HepG2 (cell line): ENCODE measurements around the gene NUP62. TPM values are rescaled to one million over a fixed set of nuclear protein-coding genes. Genes with fewer than 3 reads are reported as not detected.

ENCODE experiments used
- BCL3 ChIP-seq: sonication (generic); formaldehyde crosslinking; IDR thresholded peaks from 2 replicates; pipeline ENCODE4 v1.5.1; 2020; ENCODE audit warnings: mild to moderate bottlenecking, missing genetic modification reagents, moderate library complexity
- CC2D1A ChIP-seq: sonication (generic); formaldehyde crosslinking; IDR thresholded peaks from 2 replicates; pipeline ENCODE4 v1.8.1; 2023; ENCODE audit warnings: mild to moderate bottlenecking, missing genetic modification reagents
- CCDC6 ChIP-seq: sonication (generic); formaldehyde crosslinking; IDR thresholded peaks from 2 replicates; pipeline ENCODE4 v1.8.1; 2022; ENCODE audit warnings: mild to moderate bottlenecking, missing genetic modification reagents, moderate library complexity
- CREM ChIP-seq, 2 experiments: sonication (generic) in 1 of 2; formaldehyde crosslinking in 1 of 2; IDR thresholded peaks; 2 replicates each; pipeline versions ENCODE4 v1.4.0 to v1.6.1; 2016 to 2020; ENCODE audit warnings: antibody characterized with exemption in 1 of 2, mild to moderate bottlenecking in 1 of 2, missing genetic modification reagents in 1 of 2
- E2F1 ChIP-seq: sonication (generic); formaldehyde crosslinking; IDR thresholded peaks from 2 replicates; pipeline ENCODE4 v1.5.0; 2020; ENCODE audit warnings: missing genetic modification reagents
- EED ChIP-seq: sonication (generic); formaldehyde crosslinking; IDR thresholded peaks from 2 replicates; pipeline ENCODE4 v1.5.0; 2020; ENCODE audit warnings: mild to moderate bottlenecking, missing genetic modification reagents
- GATAD1 ChIP-seq: IDR thresholded peaks from 2 replicates; pipeline ENCODE4 v1.6.1; 2016; ENCODE audit warnings: missing genetic modification reagents, missing compliant biosample characterization
- HNF1B ChIP-seq: sonication (generic); formaldehyde crosslinking; IDR thresholded peaks from 2 replicates; pipeline ENCODE4 v1.5.1; 2020; ENCODE audit warnings: mild to moderate bottlenecking, moderate library complexity, missing genetic modification reagents
- NKX3-1 ChIP-seq: sonication (generic); formaldehyde crosslinking; IDR thresholded peaks from 2 replicates; pipeline ENCODE4 v1.5.0; 2020; ENCODE audit warnings: missing genetic modification reagents
- PTBP1 ChIP-seq: fragments of 200-400 bp; formaldehyde crosslinking; IDR thresholded peaks from 2 replicates; pipeline ENCODE4 v1.6.1; 2018; ENCODE audit warnings: low read length, low read depth; ENCODE audit not compliant: poor library complexity, severe bottlenecking
- SIX4 ChIP-seq: sonication (generic); formaldehyde crosslinking; IDR thresholded peaks from 2 replicates; pipeline ENCODE4 v1.4.0; 2020; ENCODE audit warnings: missing genetic modification reagents
- TMF1 ChIP-seq: sonication (generic); formaldehyde crosslinking; IDR thresholded peaks from 2 replicates; pipeline ENCODE4 v1.8.1; 2022; ENCODE audit warnings: low read depth, missing genetic modification reagents
- ZFP37 ChIP-seq: sonication (generic); formaldehyde crosslinking; IDR thresholded peaks from 2 replicates; pipeline ENCODE4 v1.4.0; 2020; ENCODE audit warnings: missing genetic modification reagents, borderline replicate concordance
- ZKSCAN8 ChIP-seq: IDR thresholded peaks from 2 replicates; pipeline ENCODE4 v1.6.1; 2016; ENCODE audit warnings: borderline replicate concordance, missing genetic modification reagents, missing compliant biosample characterization
- ZNF24 ChIP-seq: fragments of 450-650 bp; IDR thresholded peaks from 2 replicates; pipeline ENCODE4 v1.6.1; 2017; ENCODE audit warnings: antibody characterized with exemption, mild to moderate bottlenecking
- ZNF326 ChIP-seq: sonication (generic); formaldehyde crosslinking; IDR thresholded peaks from 2 replicates; pipeline ENCODE4 v1.4.0; 2020; ENCODE audit warnings: missing genetic modification reagents, borderline replicate concordance
- ZNF446 ChIP-seq: sonication (generic); formaldehyde crosslinking; IDR thresholded peaks from 2 replicates; pipeline ENCODE4 v1.5.0; 2020; ENCODE audit warnings: mild to moderate bottlenecking, missing genetic modification reagents
- ZNF468 ChIP-seq: sonication (generic); formaldehyde crosslinking; IDR thresholded peaks from 2 replicates; pipeline ENCODE4 v1.8.0; 2022; ENCODE audit warnings: mild to moderate bottlenecking, moderate library complexity, missing genetic modification reagents
- ZNF772 ChIP-seq: sonication (generic); formaldehyde crosslinking; IDR thresholded peaks from 2 replicates; pipeline ENCODE4 v1.5.0; 2020; ENCODE audit warnings: mild to moderate bottlenecking, missing genetic modification reagents
- ZNF773 ChIP-seq: sonication (generic); formaldehyde crosslinking; IDR thresholded peaks from 2 replicates; pipeline ENCODE4 v1.4.0; 2020; ENCODE audit warnings: missing genetic modification reagents, borderline replicate concordance
- ZNF777 ChIP-seq: sonication (generic); formaldehyde crosslinking; IDR thresholded peaks from 2 replicates; pipeline ENCODE4 v1.4.0; 2020; ENCODE audit warnings: missing genetic modification reagents
- ZSCAN25 ChIP-seq: sonication (generic); formaldehyde crosslinking; IDR thresholded peaks from 2 replicates; pipeline ENCODE4 v1.8.0; 2022; ENCODE audit warnings: mild to moderate bottlenecking, missing genetic modification reagents
- ZZZ3 ChIP-seq: sonication (generic); formaldehyde crosslinking; IDR thresholded peaks from 2 replicates; pipeline ENCODE4 v1.4.0; 2020; ENCODE audit warnings: missing genetic modification reagents, mild to moderate bottlenecking, borderline replicate concordance
- polyA plus RNA-seq, 8 experiments: library from polyadenylated mRNA; depleted of rRNA in 3 of 8; stranded (reverse) in 7 of 8; unstranded in 1 of 8; fragments of >200 nt; fragmentation: Illumina TruSeq in 4 of 8; extraction: Trizol in 4 of 8; gene quantifications; 2 replicates each; pipeline versions ENCODE4 v1.2.1 to v1.2.3, GENCODE V29; 2011 to 2016; ENCODE audit warnings: low read depth in 4 of 8, missing spikeins in 1 of 8, mixed read lengths in 1 of 8; ENCODE audit not compliant: insufficient read depth in 1 of 8
- total RNA-seq, 5 experiments: library from RNA; depleted of rRNA; stranded (reverse); fragments of >200 nt; fragmentation: Illumina TruSeq; extraction: Trizol; gene quantifications; 2 replicates each; pipeline ENCODE4 v1.2.3, GENCODE V29; 2016; ENCODE audit warnings: low read depth in 1 of 5
- TF ChIP-seq, protein P1 (sequence below): sonication (generic); formaldehyde crosslinking; IDR thresholded peaks from 2 replicates; pipeline ENCODE4 v1.4.0; 2020; ENCODE audit warnings: missing genetic modification reagents, borderline replicate concordance

NUP62 gene
- total and polyA plus RNA-seq, 2 of the 13 experiments (the other 11 are each of a cell fraction or from before 2014, with no cell fraction given) = 16.5 to 41.5 TPM

GRCh38 chr19:49929611-49930482 is 543 bp upstream of the NUP62 start (continued):
- TF ChIP-seq ZNF326 (CRISPR knock-in tag) = no peak
- 0 out of 2 replicates have a peak, but pooled peaks have one; percentile 55 for TF ChIP-seq ZFP37
- no peak for TF ChIP-seq ZZZ3 (CRISPR knock-in tag)
- TF ChIP-seq ZNF24 = no peak
- TF ChIP-seq SIX4 (CRISPR knock-in tag) = peak; percentile 33; the same call in 1 of the 2 replicates
- TF ChIP-seq ZSCAN25 = peak; percentile 85; the same call in 1 of the 2 replicates
- TF ChIP-seq ZKSCAN8 = peak; percentile 59; the same call in 1 of the 2 replicates
- TF ChIP-seq ZNF772 (CRISPR knock-in tag) = peak; percentile 73
- peak; percentile 95 for TF ChIP-seq ZNF773 (CRISPR knock-in tag)
- 0 out of 2 replicates have a peak, but pooled peaks have one; percentile 87 for TF ChIP-seq CCDC6 (CRISPR knock-in tag)
- peak; percentile 84 for TF ChIP-seq PTBP1
- peak; percentile 68 for TF ChIP-seq HNF1B (CRISPR knock-in tag)
- peak; percentile 60 for TF ChIP-seq E2F1 (CRISPR knock-in tag)
- TF ChIP-seq, protein P1, sequence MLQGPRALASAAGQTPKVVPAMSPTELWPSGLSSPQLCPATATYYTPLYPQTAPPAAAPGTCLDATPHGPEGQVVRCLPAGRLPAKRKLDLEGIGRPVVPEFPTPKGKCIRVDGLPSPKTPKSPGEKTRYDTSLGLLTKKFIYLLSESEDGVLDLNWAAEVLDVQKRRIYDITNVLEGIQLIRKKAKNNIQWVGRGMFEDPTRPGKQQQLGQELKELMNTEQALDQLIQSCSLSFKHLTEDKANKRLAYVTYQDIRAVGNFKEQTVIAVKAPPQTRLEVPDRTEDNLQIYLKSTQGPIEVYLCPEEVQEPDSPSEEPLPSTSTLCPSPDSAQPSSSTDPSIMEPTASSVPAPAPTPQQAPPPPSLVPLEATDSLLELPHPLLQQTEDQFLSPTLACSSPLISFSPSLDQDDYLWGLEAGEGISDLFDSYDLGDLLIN = peak; percentile 56; the same call in 1 of the 2 replicates
- peak; percentile 18; the same call in 1 of the 2 replicates for TF ChIP-seq CC2D1A (CRISPR knock-in tag)
- TF ChIP-seq CREM (IDR thresholded peaks at IDR 0.05) = peak; percentile 52; the same call in 1 of the 2 replicates
- no peak for TF ChIP-seq CREM (CRISPR knock-in tag; IDR thresholded peaks at IDR 0.05)
- TF ChIP-seq GATAD1 (CRISPR knock-in tag) = peak; percentile 67
- TF ChIP-seq BCL3 = 0 out of 2 replicates have a peak, but pooled peaks have one; percentile 25
- 0 out of 2 replicates have a peak, but pooled peaks have one; percentile 35 for TF ChIP-seq NKX3-1 (CRISPR knock-in tag)
- peak; percentile 91; the same call in 1 of the 2 replicates for TF ChIP-seq ZNF468 (CRISPR knock-in tag)
- peak; percentile 15; the same call in 1 of the 2 replicates for TF ChIP-seq ZNF446
- peak; percentile 40; the same call in 1 of the 2 replicates for TF ChIP-seq TMF1 (CRISPR knock-in tag)
- peak; percentile 51 for TF ChIP-seq ZNF777 (CRISPR knock-in tag)
- peak; percentile 57; the same call in 1 of the 2 replicates for TF ChIP-seq EED (CRISPR knock-in tag)
